ENCODE results near the gene IQCE.

Gene IQCE

GRCh38 chr7:2542011-2542915 is 16.5 kb upstream of the IQCE start:
- TF ChIP-seq, protein P1, sequence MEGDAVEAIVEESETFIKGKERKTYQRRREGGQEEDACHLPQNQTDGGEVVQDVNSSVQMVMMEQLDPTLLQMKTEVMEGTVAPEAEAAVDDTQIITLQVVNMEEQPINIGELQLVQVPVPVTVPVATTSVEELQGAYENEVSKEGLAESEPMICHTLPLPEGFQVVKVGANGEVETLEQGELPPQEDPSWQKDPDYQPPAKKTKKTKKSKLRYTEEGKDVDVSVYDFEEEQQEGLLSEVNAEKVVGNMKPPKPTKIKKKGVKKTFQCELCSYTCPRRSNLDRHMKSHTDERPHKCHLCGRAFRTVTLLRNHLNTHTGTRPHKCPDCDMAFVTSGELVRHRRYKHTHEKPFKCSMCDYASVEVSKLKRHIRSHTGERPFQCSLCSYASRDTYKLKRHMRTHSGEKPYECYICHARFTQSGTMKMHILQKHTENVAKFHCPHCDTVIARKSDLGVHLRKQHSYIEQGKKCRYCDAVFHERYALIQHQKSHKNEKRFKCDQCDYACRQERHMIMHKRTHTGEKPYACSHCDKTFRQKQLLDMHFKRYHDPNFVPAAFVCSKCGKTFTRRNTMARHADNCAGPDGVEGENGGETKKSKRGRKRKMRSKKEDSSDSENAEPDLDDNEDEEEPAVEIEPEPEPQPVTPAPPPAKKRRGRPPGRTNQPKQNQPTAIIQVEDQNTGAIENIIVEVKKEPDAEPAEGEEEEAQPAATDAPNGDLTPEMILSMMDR (IDR thresholded peaks at IDR 0.05; ENCODE audit: low read depth, low read length) = no peak
- H3K27ac ChIP-seq = no peak overlapping the region

DNA sequence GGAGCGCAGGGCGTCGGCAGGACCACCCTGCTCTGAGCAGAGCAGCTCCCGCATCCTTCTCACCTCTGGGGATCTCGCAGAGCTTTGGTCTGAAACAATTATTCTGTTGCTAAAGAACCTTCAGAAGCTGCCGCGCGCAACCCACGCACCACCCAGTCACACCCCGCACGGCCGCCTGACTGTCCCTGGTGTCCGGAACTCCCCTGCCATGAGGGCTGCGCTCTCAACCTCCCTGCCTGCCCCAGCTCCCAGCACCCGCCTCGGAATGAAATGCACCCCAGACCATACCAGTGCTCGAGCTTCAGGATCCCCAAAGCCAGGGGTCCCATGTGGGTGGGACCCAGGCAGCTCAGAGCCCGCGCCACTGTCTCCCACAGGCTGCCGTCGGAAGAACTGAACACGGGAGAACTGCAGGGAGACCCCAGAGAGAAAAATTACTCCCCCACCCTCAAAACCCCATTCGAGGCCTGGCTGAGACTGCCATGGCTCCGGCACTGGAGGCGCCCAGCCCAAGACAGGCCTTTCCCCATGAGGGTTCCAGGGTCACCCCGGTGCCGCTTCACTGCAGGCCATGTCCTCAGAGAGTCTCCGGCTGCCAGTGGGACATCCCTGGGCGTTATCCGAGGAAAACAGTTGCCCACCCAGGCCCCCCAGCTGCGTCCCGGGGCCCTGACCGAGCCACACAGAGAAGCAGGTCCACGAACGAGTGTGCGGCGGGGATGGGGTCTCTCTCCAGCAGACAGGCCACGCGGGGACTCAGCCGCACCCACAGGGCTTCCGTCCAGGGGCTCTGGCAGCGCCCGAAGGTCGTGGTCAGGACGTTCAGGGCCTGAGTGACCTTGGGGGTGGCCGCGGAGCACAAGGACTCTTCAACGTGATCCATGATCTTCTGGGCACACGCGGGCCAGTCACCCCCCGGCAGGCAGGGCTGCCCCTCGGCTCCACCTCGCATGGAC is 15.6 kb upstream of the IQCE start:
- TF ChIP-seq, protein P1 (IDR thresholded peaks at IDR 0.05; ENCODE audit: low read depth, low read length) = no peak
- Histone ChIP-seq H3K4me3 (ENCODE audit: low read depth, low read length) (no peak overlapping the region), H3K36me3 (peaks cover 87% of the 10 kb centered on the region), H3K27ac (no peak overlapping the region), H3K27me3 (ENCODE audit: insufficient read depth, low read depth, severe bottlenecking) (no peaks in the 10 kb centered on the region), H3K9me3 (ENCODE audit: severe bottlenecking) (no peaks in the 10 kb centered on the region)
- DNase-seq = no peak

More at GRCh38 chr7:2542011-2542915, 16.5 kb upstream of the IQCE start:
- no peak for DNase-seq
- Histone ChIP-seq H3K4me3 (ENCODE audit: low read depth, low read length) (no peak overlapping the region), H3K9me3 (ENCODE audit: severe bottlenecking) (no peaks in the 10 kb centered on the region), H3K36me3 (peaks cover 88% of the 10 kb centered on the region), H3K27me3 (ENCODE audit: insufficient read depth, low read depth, severe bottlenecking) (no peaks in the 10 kb centered on the region)

DNA sequence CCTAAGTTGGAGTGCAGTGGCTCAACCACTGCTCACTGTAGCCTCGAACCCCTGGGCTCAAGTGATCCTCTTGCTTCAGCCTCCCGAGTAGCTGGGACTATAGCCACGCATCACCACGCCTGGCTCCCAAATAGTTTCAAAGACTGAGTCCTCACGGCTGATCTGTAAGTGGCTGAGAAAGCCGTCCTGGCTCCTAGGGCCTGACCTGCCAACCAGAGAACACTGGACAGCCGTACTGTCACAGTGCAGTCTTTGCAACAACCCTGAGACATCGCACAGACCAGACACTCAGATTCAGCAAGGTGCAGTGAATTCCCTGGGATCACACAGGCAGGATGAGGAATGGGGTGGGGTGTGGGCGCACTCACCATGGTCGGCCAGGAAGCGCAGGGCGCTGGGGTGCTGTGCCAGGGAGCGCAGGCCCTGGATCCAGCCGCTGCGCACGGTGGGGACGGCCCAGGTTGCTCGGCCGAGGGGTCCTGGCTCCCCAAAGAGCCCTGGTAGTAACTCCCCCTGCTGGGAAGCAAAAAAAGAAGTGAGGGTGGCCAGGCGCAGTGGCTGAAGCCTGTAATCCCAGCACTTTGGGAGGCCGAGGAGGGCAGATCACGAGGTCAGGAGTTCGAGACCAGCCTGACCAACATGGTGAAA is 14.1 kb upstream of the IQCE start:
- no peaks in the 10 kb centered on the region for H3K9me3 ChIP-seq (ENCODE audit: severe bottlenecking)
- H3K36me3 ChIP-seq = peaks cover 87% of the 10 kb centered on the region
- no peak overlapping the region for H3K4me3 ChIP-seq (ENCODE audit: low read depth, low read length)
- TF ChIP-seq, protein P1 (IDR thresholded peaks at IDR 0.05; ENCODE audit: low read depth, low read length) = no peak
- no peaks in the 10 kb centered on the region for H3K27me3 ChIP-seq (ENCODE audit: insufficient read depth, low read depth, severe bottlenecking)
- no peak for DNase-seq
- no peak overlapping the region for H3K27ac ChIP-seq

GRCh38 chr7:2545746-2546425 is 12.9 kb upstream of the IQCE start:
- Histone ChIP-seq H3K9me3 (ENCODE audit: severe bottlenecking) (no peaks in the 10 kb centered on the region), H3K27ac (no peak overlapping the region), H3K36me3 (peaks cover 83% of the 10 kb centered on the region), H3K27me3 (ENCODE audit: insufficient read depth, low read depth, severe bottlenecking) (no peaks in the 10 kb centered on the region), H3K4me3 (ENCODE audit: low read depth, low read length) (no peak overlapping the region)
- no peak for DNase-seq
- TF ChIP-seq, protein P1 (IDR thresholded peaks at IDR 0.05; ENCODE audit: low read depth, low read length) = no peak
